SK-N-SH (cell line): ENCODE results near the gene ETV6. TPM values are rescaled to one million over a fixed set of nuclear protein-coding genes. Genes with fewer than 3 reads are reported as not detected.

Experiments
- CTCF ChIA-PET: fragments of 300-600, 350-600 bp; formaldehyde crosslinking; extraction: SDS; loops from one replicate; lab custom pipeline; 2021; lab: Yijun Ruan, JAX
- POLR2A ChIA-PET: fragments of 350-600 bp; sonication (Branson Sonifier 250); formaldehyde crosslinking; extraction: SDS; loops from one replicate; lab custom pipeline; 2020; ENCODE audit warnings: antibody characterized with exemption, inconsistent platforms; lab: Yijun Ruan, JAX
- DNase-seq: peaks from one replicate; pipeline ENCODE4 v3.0.0; 2012
- H2AFZ ChIP-seq: fragments of 200-600 bp; sonication (generic); 2 replicates; pipeline ENCODE4 v1.8.1; 2016; ENCODE audit warnings: antibody characterized with exemption, mild to moderate bottlenecking, low read depth
- H3F3A ChIP-seq: fragments of 200-600 bp; sonication (generic); replicated peaks from 2 replicates; pipeline ENCODE3; 2016; ENCODE audit warnings: antibody characterized with exemption, mild to moderate bottlenecking; ENCODE audit not compliant: insufficient read depth
- H3K27ac ChIP-seq, 2 experiments: fragments of 200-500 bp in 1 of 2; fragments of 200-600 bp in 1 of 2; sonication (Bioruptor generic) in 1 of 2; sonication (generic), shearing (Covaris generic) in 1 of 2; 2 replicates each; pipeline versions ENCODE4 v1.5.1 to v1.6.1; 2014 to 2016; ENCODE audit warnings: low read depth in 2 of 2, inconsistent platforms in 1 of 2, low read length in 1 of 2, mild to moderate bottlenecking in 1 of 2, mixed read lengths in 1 of 2
- H3K27me3 ChIP-seq: fragments of 200-600 bp; sonication (generic), shearing (Covaris generic); 2 replicates; pipeline ENCODE4 v1.6.1; 2016; ENCODE audit warnings: mixed run types; ENCODE audit not compliant: insufficient read depth
- H3K36me3 ChIP-seq, 2 experiments: fragments of 200-500 bp in 1 of 2; fragments of 200-600 bp in 1 of 2; sonication (Bioruptor generic) in 1 of 2; sonication (generic) in 1 of 2; replicated peaks in 1 of 2; 2 replicates each; pipeline versions ENCODE3 to v1.5.1; 2014 to 2016; ENCODE audit warnings: low read length in 1 of 2, mild to moderate bottlenecking in 1 of 2; ENCODE audit not compliant: insufficient read depth in 2 of 2, control insufficient read depth in 1 of 2
- H3K4me1 ChIP-seq, 2 experiments: fragments of 200-500 bp in 1 of 2; fragments of 200-600 bp in 1 of 2; sonication (Bioruptor generic) in 1 of 2; sonication (generic), shearing (Covaris generic) in 1 of 2; 2 replicates each; pipeline versions ENCODE4 v1.5.1 to v1.6.1; 2014 to 2016; ENCODE audit warnings: low read depth in 1 of 2, low read length in 1 of 2, mixed run types in 1 of 2; ENCODE audit not compliant: insufficient read depth in 2 of 2, control insufficient read depth in 1 of 2
- H3K4me2 ChIP-seq: fragments of 200-600 bp; sonication (generic), shearing (Covaris generic); 2 replicates; pipeline ENCODE4 v1.6.1; 2017; ENCODE audit warnings: mixed run types
- H3K4me3 ChIP-seq, 2 experiments: fragments of 200-500 bp in 1 of 2; fragments of 200-600 bp in 1 of 2; sonication (Bioruptor generic) in 1 of 2; sonication (generic), shearing (Covaris generic) in 1 of 2; 2 replicates each; pipeline versions ENCODE4 v1.5.1 to v1.8.1; 2014 to 2016; ENCODE audit warnings: low read depth in 2 of 2, inconsistent platforms in 1 of 2, low read length in 1 of 2, mild to moderate bottlenecking in 1 of 2, mixed read lengths in 1 of 2, moderate library complexity in 1 of 2
- H3K79me2 ChIP-seq: fragments of 200-600 bp; sonication (generic); 2 replicates; pipeline ENCODE4 v1.8.1; 2017; ENCODE audit warnings: mild to moderate bottlenecking; ENCODE audit not compliant: insufficient read depth
- H3K9ac ChIP-seq: fragments of 200-600 bp; sonication (generic); 2 replicates; pipeline ENCODE4 v1.6.1; 2017; ENCODE audit warnings: mixed run types
- H3K9me2 ChIP-seq: fragments of 200-600 bp; sonication (generic); 2 replicates; pipeline ENCODE4 v1.6.1; 2017; ENCODE audit warnings: mixed run types
- H3K9me3 ChIP-seq: fragments of 200-600 bp; sonication (generic); 2 replicates; pipeline ENCODE4 v1.6.1; 2017; ENCODE audit warnings: mixed run types, mild to moderate bottlenecking, moderate library complexity
- H4K20me1 ChIP-seq: fragments of 200-600 bp; sonication (generic); 2 replicates; pipeline ENCODE4 v1.6.1; 2017; ENCODE audit warnings: mild to moderate bottlenecking, mixed run types; ENCODE audit not compliant: insufficient read depth
- ELF1 ChIP-seq: IDR thresholded peaks from 2 replicates; pipeline ENCODE4 v1.4.0; 2012
- EZH2phosphoT487 ChIP-seq: fragments of 200-600 bp; sonication (generic); IDR thresholded peaks from 2 replicates; pipeline ENCODE4 v1.6.1; 2017; ENCODE audit warnings: low read depth, mixed run types, mild to moderate bottlenecking, antibody characterized with exemption, moderate library complexity, borderline replicate concordance
- FOXM1 ChIP-seq: IDR thresholded peaks from 2 replicates; pipeline ENCODE4 v1.4.0; 2012; ENCODE audit warnings: low read depth, mild to moderate bottlenecking
- GATA2 ChIP-seq: sonication (generic); formaldehyde crosslinking; IDR thresholded peaks from 2 replicates; pipeline ENCODE4 v1.5.0; 2020; ENCODE audit warnings: mild to moderate bottlenecking, missing genetic modification reagents
- JUND ChIP-seq: IDR thresholded peaks from 2 replicates; pipeline ENCODE4 v1.4.0; 2012
- MXI1 ChIP-seq: IDR thresholded peaks from 2 replicates; pipeline ENCODE4 v1.6.1; 2012; ENCODE audit warnings: mild to moderate bottlenecking, low read depth, low read length, improper control_type of control experiment
- PBX3 ChIP-seq: IDR thresholded peaks from 2 replicates; pipeline ENCODE4; 2012
- RAD21 ChIP-seq: IDR thresholded peaks from 2 replicates; pipeline ENCODE4 v1.6.1; 2012; ENCODE audit warnings: mild to moderate bottlenecking, low read length
- RCOR1 ChIP-seq: fragments of 150-350 bp; IDR thresholded peaks from 2 replicates; pipeline ENCODE4 v1.6.1; 2017; ENCODE audit warnings: antibody characterized with exemption, low read length
- RFX5 ChIP-seq: IDR thresholded peaks from 2 replicates; pipeline ENCODE4 v1.6.1; 2012; ENCODE audit warnings: mild to moderate bottlenecking, improper control_type of control experiment, low read length
- RXRA ChIP-seq: IDR thresholded peaks from 2 replicates; pipeline ENCODE4 v1.4.0; 2012; ENCODE audit warnings: low read depth, mild to moderate bottlenecking, borderline replicate concordance
- SMC3 ChIP-seq: IDR thresholded peaks from 2 replicates; pipeline ENCODE4 v1.6.1; 2012; ENCODE audit warnings: low read depth, low read length, improper control_type of control experiment
- USF2 ChIP-seq: fragments of 150-350 bp; IDR thresholded peaks from 2 replicates; pipeline ENCODE4 v1.6.1; 2017; ENCODE audit warnings: antibody characterized with exemption, low read length, low read depth, borderline replicate concordance
- YY1 ChIP-seq: IDR thresholded peaks from 2 replicates; pipeline ENCODE4 v1.4.0; 2012; ENCODE audit warnings: low read depth, mild to moderate bottlenecking
- WGBS: methylation state at CpG from one replicate; pipeline ENCODE4 v1.1.6; 2017; ENCODE audit warnings: low lambda C conversion rate; 5-methylcytosine and 5-hydroxymethylcytosine counted together
- polyA plus RNA-seq, 3 experiments: library from polyadenylated mRNA; depleted of rRNA; stranded (reverse); fragments of >200 nt; gene quantifications; 2 replicates each; pipeline ENCODE4 v1.2.3, GENCODE V29; 2012
- TF ChIP-seq, protein P1 (sequence below): IDR thresholded peaks from 2 replicates; pipeline ENCODE4 v1.4.0; 2012; ENCODE audit warnings: low read depth

Gene ETV6
- polyA plus RNA-seq, 1 of the 3 experiments (the other 2 are of a cell fraction) = 4.0 TPM

- Histone ChIP-seq H2AFZ (no peak overlapping the region), H3K9me2 (no peaks in the 10 kb centered on the region), H3K27ac (no peak overlapping the region), H3K79me2 (peaks cover 45% of the 10 kb centered on the region), H3K27me3 (no peaks in the 10 kb centered on the region), H3F3A (no peaks in the 10 kb centered on the region), H3K9ac (no peak overlapping the region), H3K9me3 (no peaks in the 10 kb centered on the region), H3K36me3 (peaks cover 6 to 13% of the 10 kb centered on the region in 2 experiments), H3K4me3 (no peak overlapping the region), H4K20me1 (no peaks in the 10 kb centered on the region), H3K4me1 (peaks cover 0 to 7% of the 10 kb centered on the region in 2 experiments; a peak in 3 of 4 replicates), H3K4me2 (no peak overlapping the region)
- TF ChIP-seq RXRA (no peak), RCOR1 (no peak), MXI1 (no peak), RAD21 (no peak), YY1 (no peak), PBX3 (no peak), ELF1 (no peak), FOXM1 (no peak), RFX5 (no peak), SMC3 (no peak), GATA2 (CRISPR knock-in tag) (no peak), JUND (no peak), USF2 (no peak)
- TF ChIP-seq, protein P1, sequence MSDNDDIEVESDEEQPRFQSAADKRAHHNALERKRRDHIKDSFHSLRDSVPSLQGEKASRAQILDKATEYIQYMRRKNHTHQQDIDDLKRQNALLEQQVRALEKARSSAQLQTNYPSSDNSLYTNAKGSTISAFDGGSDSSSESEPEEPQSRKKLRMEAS = no peak
- WGBS = 96% methylated on average over 10 of the region's 10 CpGs
- DNase-seq = no peak
- ChIA-PET POLR2A (no interaction called here), CTCF (interaction anchor here (0.6 to 2.1 kb wide), 6 partner anchors 8 to 259 kb away, joined by 3 to 7 read pairs (median 4); no protein-coding TSS in a partner anchor)
Observed at GRCh38 chr12:11773889-11774677, 124.6 kb downstream of the ETV6 start.

DNA sequence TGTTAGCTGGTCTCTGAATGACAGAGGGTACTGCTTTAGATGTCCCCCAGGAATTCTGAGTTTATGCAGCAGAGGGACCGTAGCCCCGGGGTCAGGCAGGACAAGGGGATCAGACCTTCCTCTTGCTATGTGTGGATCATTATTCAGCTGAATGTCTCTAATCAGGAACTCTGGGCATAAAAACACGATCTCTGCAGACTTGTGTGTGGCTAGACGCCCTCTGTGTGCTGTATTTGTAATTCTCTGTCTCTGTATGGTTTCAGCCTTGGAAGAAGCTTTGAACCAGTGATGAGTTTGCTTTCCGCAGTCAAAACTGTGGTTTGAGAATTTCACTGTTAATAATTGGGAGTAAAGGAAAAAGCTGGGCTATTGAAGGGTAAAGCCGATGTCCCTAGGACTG, 125.3 kb downstream of the ETV6 start:
- no peak for TF ChIP-seq YY1
- TF ChIP-seq EZH2phosphoT487 = no peak
- TF ChIP-seq, all 33 proteins: peak for 0
- Histone ChIP-seq H3K4me2 (no peak overlapping the region), H3K79me2 (peaks cover 46% of the 10 kb centered on the region), H3K4me3 (no peak overlapping the region), H3K9ac (no peak overlapping the region), H2AFZ (no peak overlapping the region), H3K9me2 (no peaks in the 10 kb centered on the region), H3K9me3 (no peaks in the 10 kb centered on the region), H3K36me3 (peaks cover 6 to 8% of the 10 kb centered on the region in 2 experiments), H3K27ac (no peak overlapping the region), H3K4me1 (peaks cover 0 to 13% of the 10 kb centered on the region in 2 experiments; a peak in 3 of 4 replicates), H4K20me1 (no peaks in the 10 kb centered on the region), H3K27me3 (no peaks in the 10 kb centered on the region), H3F3A (no peaks in the 10 kb centered on the region)
- ChIA-PET CTCF (interaction anchor here (0.8 to 2.1 kb wide), 5 partner anchors 9 to 259 kb away, joined by 3 to 7 read pairs (median 4); no protein-coding TSS in a partner anchor), POLR2A (no interaction called here)
- WGBS = 94% methylated on average over 6 of the region's 6 CpGs
- DNase-seq = no peak
